Measurements from ENCODE around the gene IMP3. TPM values are rescaled to one million over a fixed set of nuclear protein-coding genes. Genes with fewer than 3 reads are reported as not detected.

IMP3 gene
- total RNA-seq, 2 experiments from 2014 or later: 101 to 174 TPM

DNA sequence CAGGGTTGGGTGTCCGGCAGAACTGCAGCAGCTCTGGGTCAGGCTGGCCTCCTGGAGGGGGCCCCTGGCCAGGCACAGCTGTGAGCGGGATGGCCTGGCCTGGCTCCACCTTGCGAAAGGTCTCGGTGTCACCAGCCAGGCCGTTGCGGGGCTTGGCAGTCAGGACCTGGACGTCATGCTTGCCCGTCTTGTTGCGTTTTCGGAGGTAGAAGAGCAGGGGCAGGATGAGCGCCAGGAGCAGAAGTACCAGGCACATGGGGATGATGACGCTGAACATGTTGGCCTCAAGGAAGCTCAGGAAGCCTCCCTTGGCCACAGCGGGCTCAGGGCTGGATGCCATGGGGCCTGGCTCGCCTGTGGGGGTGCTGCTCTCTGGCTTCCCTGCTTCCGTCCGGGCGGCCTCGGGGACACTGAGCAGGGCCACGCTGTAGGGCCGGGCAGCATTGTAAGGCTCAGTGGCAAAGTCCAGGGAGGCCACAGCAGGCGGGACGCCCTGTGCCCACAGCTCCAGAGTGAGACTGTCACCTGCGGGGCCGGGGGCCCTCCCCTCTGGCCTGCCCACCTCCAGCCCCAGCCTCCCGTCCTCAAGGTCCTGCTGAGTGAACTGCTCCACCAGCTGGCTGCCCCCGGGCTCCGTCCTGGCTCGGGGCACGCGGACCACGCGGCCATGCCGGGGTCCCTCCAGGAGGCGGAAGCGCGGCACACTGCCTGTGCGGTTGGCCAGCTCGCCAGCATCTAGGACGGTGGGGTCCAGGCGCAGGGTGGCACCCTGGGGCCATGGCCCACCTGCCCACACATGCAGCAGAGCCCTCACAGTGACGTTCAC lies 35.8 kb upstream of the IMP3 start:
- POLR2A ChIA-PET: interaction anchor here (0.5 kb wide), 1 partner anchor 225 kb away, joined by 3 read pairs; no protein-coding TSS in a partner anchor

DNA sequence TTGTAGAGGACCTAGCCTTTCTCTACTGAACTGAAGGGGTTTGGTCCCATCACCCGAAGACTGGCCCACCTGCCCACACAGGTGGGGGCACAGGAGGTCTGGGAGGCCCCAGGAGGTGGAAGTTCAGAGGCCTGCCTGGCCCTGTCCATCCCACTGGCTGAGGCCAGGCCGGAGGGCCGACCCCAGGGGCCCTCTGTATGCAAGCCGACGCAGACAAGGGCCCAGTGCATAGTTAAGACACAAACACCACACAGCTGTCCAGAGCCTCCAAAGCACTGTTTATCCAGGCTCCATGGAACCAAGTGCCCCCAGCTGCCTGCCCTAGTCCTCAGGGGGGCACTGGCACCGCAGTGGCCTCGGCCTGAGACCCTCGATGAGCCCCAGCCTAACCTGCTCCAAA lies 34.3 kb upstream of the IMP3 start:
- no peak for DNase-seq (ENCODE audit: low spot score)
- H3K9me3 ChIP-seq (ENCODE audit: low read length): no peaks in the 10 kb centered on the region
- intact Hi-C loops (cut with micrococcal nuclease; ENCODE audit: unreplicated experiment): no loop called here
- H2AFZ ChIP-seq (ENCODE audit: low read length): no peak overlapping the region
- no peaks in the 10 kb centered on the region for H3K79me2 ChIP-seq (ENCODE audit: insufficient read depth, low read depth, low read length)
- no TSS peak for BruUV-seq (replicated peaks)
- ChIA-PET POLR2A (interaction anchor here (1.4 kb wide), 1 partner anchor 33 kb away, joined by 3 read pairs; no protein-coding TSS in a partner anchor), CTCF (ENCODE audit: unreplicated experiment) (no interaction called here)
- no peaks in the 10 kb centered on the region for H3K4me1 ChIP-seq (ENCODE audit: insufficient read depth, low read length, poor library complexity, severe bottlenecking)
- H4K20me1 ChIP-seq (ENCODE audit: insufficient read depth, low read length): no peaks in the 10 kb centered on the region
- no peaks in the 10 kb centered on the region for H3K9me2 ChIP-seq (ENCODE audit: insufficient read depth, low read length)
- H3K4me3 ChIP-seq (ENCODE audit: low read depth, low read length, poor library complexity, severe bottlenecking): no peak overlapping the region
- H3K4me2 ChIP-seq (ENCODE audit: low read length): no peak overlapping the region
- TF ChIP-seq CTCF (conservative IDR thresholded peaks at IDR 0.05; ENCODE audit: low read length): no peak
- no peak for TF ChIP-seq EZH2phosphoT487 (IDR thresholded peaks at IDR 0.05; ENCODE audit: borderline replicate concordance, low read depth, low read length)
- no peak overlapping the region for H3K27ac ChIP-seq (ENCODE audit: low read depth, low read length, poor library complexity, severe bottlenecking)
- no peaks in the 10 kb centered on the region for H3K36me3 ChIP-seq (ENCODE audit: insufficient read depth, low read length)

More for the DNA sequence above, 35.8 kb upstream of the IMP3 start:
- DNase-seq (ENCODE audit: low spot score): no peak
- no TSS peak for BruUV-seq (replicated peaks)
- Histone ChIP-seq H3K4me1 (ENCODE audit: insufficient read depth, low read length, poor library complexity, severe bottlenecking) (no peaks in the 10 kb centered on the region), H2AFZ (ENCODE audit: low read length) (no peak overlapping the region), H3K27ac (ENCODE audit: low read depth, low read length, poor library complexity, severe bottlenecking) (no peak overlapping the region), H3K4me3 (ENCODE audit: low read depth, low read length, poor library complexity, severe bottlenecking) (no peak overlapping the region), H3K4me2 (ENCODE audit: low read length) (no peak overlapping the region), H3K36me3 (ENCODE audit: insufficient read depth, low read length) (no peaks in the 10 kb centered on the region), H4K20me1 (ENCODE audit: insufficient read depth, low read length) (no peaks in the 10 kb centered on the region), H3K9me3 (ENCODE audit: low read length) (no peaks in the 10 kb centered on the region), H3K79me2 (ENCODE audit: insufficient read depth, low read depth, low read length) (no peaks in the 10 kb centered on the region), H3K9me2 (ENCODE audit: insufficient read depth, low read length) (no peaks in the 10 kb centered on the region)
- CTCF ChIA-PET (ENCODE audit: unreplicated experiment): no interaction called here
- intact Hi-C loops (cut with micrococcal nuclease; ENCODE audit: unreplicated experiment): no loop called here
- TF ChIP-seq EZH2phosphoT487 (IDR thresholded peaks at IDR 0.05; ENCODE audit: borderline replicate concordance, low read depth, low read length): no peak
- no peak for TF ChIP-seq CTCF (conservative IDR thresholded peaks at IDR 0.05; ENCODE audit: low read length)

Data from OCI-LY7 (cell line).